Calu3 (cell line): ENCODE results near the gene IL3RA. TPM values are rescaled to one million over a fixed set of nuclear protein-coding genes. Genes with fewer than 3 reads are reported as not detected.
"Not testable (repeated sequence)": the region's sequence is repeated elsewhere in the genome, so short reads cannot be mapped to it uniquely, and the experiment has no call there.

Experiments
- BruUV-seq: library from RNA; stranded (reverse); fragments of 400-500 nt; replicated peaks from 2 replicates; lab custom pipeline; 2021; lab: Mats Ljungman, UMichigan
- CTCF ChIA-PET: fragments of 300-600 bp; sonication (Branson Sonifier 250); formaldehyde crosslinking; loops from one replicate; lab custom pipeline; 2022; ENCODE audit warnings: antibody characterized with exemption; lab: Charles Lee
- DNase-seq: peaks from one replicate; pipeline ENCODE4 v3.0.0; 2022
- H3K27ac Mint-ChIP-seq: one replicate; pipeline ENCODE4 v1.8.0; 2022; ENCODE audit warnings: mixed read lengths; ENCODE audit not compliant: unreplicated experiment
- H3K27me3 Mint-ChIP-seq: one replicate; pipeline ENCODE4 v1.8.0; 2022; ENCODE audit warnings: mixed read lengths; ENCODE audit not compliant: unreplicated experiment
- H3K36me3 Mint-ChIP-seq: one replicate; pipeline ENCODE4 v1.8.0; 2022; ENCODE audit warnings: mild to moderate bottlenecking, moderate library complexity, mixed read lengths; ENCODE audit not compliant: insufficient read depth, unreplicated experiment
- H3K4me1 Mint-ChIP-seq: one replicate; pipeline ENCODE4 v1.8.0; 2022; ENCODE audit warnings: mild to moderate bottlenecking, low read depth, mixed read lengths; ENCODE audit not compliant: unreplicated experiment
- H3K4me3 Mint-ChIP-seq: one replicate; pipeline ENCODE4 v1.8.0; 2022; ENCODE audit warnings: mild to moderate bottlenecking, low read depth, moderate library complexity, mixed read lengths; ENCODE audit not compliant: unreplicated experiment
- H3K9me3 Mint-ChIP-seq: one replicate; pipeline ENCODE4 v1.8.0; 2022; ENCODE audit warnings: low read depth, mixed read lengths; ENCODE audit not compliant: unreplicated experiment
- CTCF ChIP-seq: fragments of 200-600 bp; IDR thresholded peaks from one replicate; pipeline ENCODE4 v1.8.0; 2022; ENCODE audit warnings: antibody characterized with exemption; ENCODE audit not compliant: unreplicated experiment
- intact Hi-C: fragments of 100-400 bp; cut with micrococcal nuclease; formaldehyde crosslinking; loops from one replicate; pipeline ENCODE4 v1.10.0; 2022; ENCODE audit not compliant: unreplicated experiment
- total RNA-seq: library from RNA; stranded (reverse); gene quantifications from 2 replicates; pipeline ENCODE4 v1.2.3, GENCODE V29; 2022

Gene IL3RA
- total RNA-seq, 1 experiment from 2014 or later: not detected

- no peak for DNase-seq
- Mint-ChIP-seq H3K4me1 (no peaks in the 10 kb centered on the region), H3K27me3 (peaks cover 14% of the 10 kb centered on the region), H3K36me3 (no peaks in the 10 kb centered on the region), H3K4me3 (no peak overlapping the region), H3K27ac (no peak overlapping the region), H3K9me3 (no peaks in the 10 kb centered on the region)
- intact Hi-C loops: no loop called here
- TF ChIP-seq CTCF: no peak
- no TSS peak for BruUV-seq
- CTCF ChIA-PET: no interaction called here
Measured at GRCh38 chrX:1325515-1326116, 11.0 kb upstream of the IL3RA start.

- DNase-seq: no peak
- no peak for TF ChIP-seq CTCF
- H3K36me3 Mint-ChIP-seq: no peaks in the 10 kb centered on the region
- intact Hi-C loops: no loop called here
- BruUV-seq: no TSS peak
- peaks cover 14% of the 10 kb centered on the region for H3K27me3 Mint-ChIP-seq
- H3K27ac Mint-ChIP-seq: no peak overlapping the region
- no peak overlapping the region for H3K4me3 Mint-ChIP-seq
- CTCF ChIA-PET: no interaction called here
- no peaks in the 10 kb centered on the region for H3K9me3 Mint-ChIP-seq
- no peaks in the 10 kb centered on the region for H3K4me1 Mint-ChIP-seq
Measured at GRCh38 chrX:1327651-1328304, 8.8 kb upstream of the IL3RA start.

- TF ChIP-seq CTCF: no peak
- H3K4me1 Mint-ChIP-seq: no peaks in the 10 kb centered on the region
- H3K4me3 Mint-ChIP-seq: no peak overlapping the region
- no peak for DNase-seq
- no peaks in the 10 kb centered on the region for H3K36me3 Mint-ChIP-seq
- no peaks in the 10 kb centered on the region for H3K27me3 Mint-ChIP-seq
- H3K27ac Mint-ChIP-seq: no peak overlapping the region
- intact Hi-C loops: no loop called here
- CTCF ChIA-PET: no interaction called here
- no peaks in the 10 kb centered on the region for H3K9me3 Mint-ChIP-seq
- BruUV-seq: no TSS peak
Measured at GRCh38 chrX:1330605-1331004, 6.0 kb upstream of the IL3RA start.

- DNase-seq, H3K36me3 Mint-ChIP-seq, H3K4me3 Mint-ChIP-seq, H3K4me1 Mint-ChIP-seq, H3K27me3 Mint-ChIP-seq, intact Hi-C loops, H3K27ac Mint-ChIP-seq, CTCF ChIA-PET, H3K9me3 Mint-ChIP-seq, BruUV-seq: not testable (repeated sequence)
Measured at GRCh38 chrX:1332433-1332832, 4.2 kb upstream of the IL3RA start.

GRCh38 chrX:1334854-1335253 is 1.7 kb upstream of the IL3RA start:
- DNase-seq: no peak
- no TSS peak for BruUV-seq
- no peak for TF ChIP-seq CTCF
- Mint-ChIP-seq H3K4me3 (no peak overlapping the region), H3K27me3 (no peaks in the 10 kb centered on the region), H3K36me3 (no peaks in the 10 kb centered on the region), H3K9me3 (no peaks in the 10 kb centered on the region), H3K27ac (no peak overlapping the region), H3K4me1 (no peaks in the 10 kb centered on the region)
- CTCF ChIA-PET: no interaction called here
- intact Hi-C loops: no loop called here
